ENCODE measurements around the gene RABGAP1L. TPM values are rescaled to one million over a fixed set of nuclear protein-coding genes. Genes with fewer than 3 reads are reported as not detected.

Gene RABGAP1L
- total RNA-seq, 2 donors from 2014 or later: 51.4 to 124 TPM

DNA sequence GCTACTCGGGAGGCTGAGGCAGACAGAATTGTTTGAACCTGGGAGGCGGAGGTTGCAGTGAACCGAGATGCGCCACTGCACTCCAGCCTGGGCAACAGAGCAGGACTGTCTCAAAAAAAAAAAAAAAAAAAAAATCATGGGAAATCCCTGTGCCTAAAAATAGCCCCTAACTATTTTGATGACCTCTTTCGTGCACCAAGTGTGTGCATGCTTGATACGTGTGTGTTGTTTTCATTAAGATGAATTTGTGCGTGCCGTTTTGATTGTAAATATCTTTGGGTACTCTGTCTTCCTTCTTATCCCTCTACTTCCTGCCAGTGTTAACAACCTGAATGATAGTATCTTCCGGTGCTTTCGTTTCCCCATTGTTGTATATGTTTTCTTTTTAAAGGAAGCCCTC, 850.2 kb downstream of the RABGAP1L start:
- Histone ChIP-seq H3K4me1 (no peaks in the 10 kb centered on the region), H3K27ac (no peak overlapping the region), H3K9me3 (no peaks in the 10 kb centered on the region), H3K27me3 (no peaks in the 10 kb centered on the region), H3K36me3 (replicated peaks in 1 of 2; ENCODE audit: insufficient read depth in 1 of 2, low read depth in 2 of 2) (peaks cover 0 to 18% of the 10 kb centered on the region in 2 donors), H3K4me3 (no peak overlapping the region)
- DNase-seq: no peak
- TF ChIP-seq, protein P1, sequence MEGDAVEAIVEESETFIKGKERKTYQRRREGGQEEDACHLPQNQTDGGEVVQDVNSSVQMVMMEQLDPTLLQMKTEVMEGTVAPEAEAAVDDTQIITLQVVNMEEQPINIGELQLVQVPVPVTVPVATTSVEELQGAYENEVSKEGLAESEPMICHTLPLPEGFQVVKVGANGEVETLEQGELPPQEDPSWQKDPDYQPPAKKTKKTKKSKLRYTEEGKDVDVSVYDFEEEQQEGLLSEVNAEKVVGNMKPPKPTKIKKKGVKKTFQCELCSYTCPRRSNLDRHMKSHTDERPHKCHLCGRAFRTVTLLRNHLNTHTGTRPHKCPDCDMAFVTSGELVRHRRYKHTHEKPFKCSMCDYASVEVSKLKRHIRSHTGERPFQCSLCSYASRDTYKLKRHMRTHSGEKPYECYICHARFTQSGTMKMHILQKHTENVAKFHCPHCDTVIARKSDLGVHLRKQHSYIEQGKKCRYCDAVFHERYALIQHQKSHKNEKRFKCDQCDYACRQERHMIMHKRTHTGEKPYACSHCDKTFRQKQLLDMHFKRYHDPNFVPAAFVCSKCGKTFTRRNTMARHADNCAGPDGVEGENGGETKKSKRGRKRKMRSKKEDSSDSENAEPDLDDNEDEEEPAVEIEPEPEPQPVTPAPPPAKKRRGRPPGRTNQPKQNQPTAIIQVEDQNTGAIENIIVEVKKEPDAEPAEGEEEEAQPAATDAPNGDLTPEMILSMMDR (IDR thresholded peaks at IDR 0.05): no peak
- TF ChIP-seq POLR2A (IDR thresholded peaks at IDR 0.05): no peak
- 83 to 93% methylated on average over 10 of the region's 10 CpGs for WGBS, 2 donors
- intact Hi-C loops (cut with DNase I): no loop called here
- no peak for ATAC-seq

DNA sequence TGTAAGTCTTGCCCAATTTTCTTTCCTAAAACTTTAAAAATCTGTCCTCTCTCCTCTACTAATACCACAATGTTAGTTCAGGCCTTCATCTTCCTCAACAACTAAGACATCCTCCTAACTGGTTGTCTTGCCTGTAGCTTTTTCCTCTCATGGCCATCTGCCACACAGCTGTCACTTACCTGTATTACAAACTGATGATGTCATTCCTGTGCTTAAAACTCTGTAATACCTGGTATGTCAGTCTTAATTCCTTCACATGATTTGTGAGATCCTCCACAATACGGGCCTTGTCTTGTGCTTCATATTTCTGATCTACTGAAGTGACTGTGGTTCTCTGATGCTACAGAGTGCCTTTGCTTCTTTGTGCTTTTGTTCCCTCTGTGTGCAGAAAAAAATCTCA, 854.1 kb downstream of the RABGAP1L start:
- intact Hi-C loops (cut with DNase I): no loop called here
- no peak overlapping the region for H3K27ac ChIP-seq
- H3K4me1 ChIP-seq: no peaks in the 10 kb centered on the region
- H3K4me3 ChIP-seq: no peak overlapping the region
- H3K36me3 ChIP-seq (replicated peaks in 1 of 2; ENCODE audit: insufficient read depth in 1 of 2, low read depth in 2 of 2): peaks cover 0 to 41% of the 10 kb centered on the region in 2 donors
- no peaks in the 10 kb centered on the region for H3K27me3 ChIP-seq
- no peak for DNase-seq
- TF ChIP-seq POLR2A (IDR thresholded peaks at IDR 0.05): no peak
- TF ChIP-seq, protein P1 (IDR thresholded peaks at IDR 0.05): no peak
- no peak for ATAC-seq
- WGBS, 2 donors: 70 to 88% methylated on average over 1 of the region's 1 CpG
- no peaks in the 10 kb centered on the region for H3K9me3 ChIP-seq

DNA sequence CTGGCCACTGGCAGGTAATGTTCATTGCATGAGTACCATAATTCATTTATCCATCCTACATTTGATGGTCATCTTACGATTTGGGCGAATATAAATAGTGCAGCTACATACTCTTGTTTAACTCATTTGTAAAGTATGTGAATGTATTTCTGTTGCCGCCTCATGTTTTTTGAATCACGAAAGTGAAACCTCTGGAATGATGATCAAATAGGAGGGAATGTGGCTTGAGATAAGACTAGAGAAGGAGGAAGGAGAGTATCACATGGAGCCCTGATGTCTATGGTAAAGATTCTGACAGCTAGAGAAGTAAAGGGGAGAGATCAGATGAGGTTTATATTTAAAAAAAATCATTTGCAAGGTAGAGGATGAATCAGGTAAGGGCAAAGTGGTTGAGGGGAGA, 855.9 kb downstream of the RABGAP1L start:
- DNase-seq (no peak), ATAC-seq (no peak)
- TF ChIP-seq, protein P1 (IDR thresholded peaks at IDR 0.05): no peak
- no peak for TF ChIP-seq POLR2A (IDR thresholded peaks at IDR 0.05)
- intact Hi-C loops (cut with DNase I): no loop called here
- Histone ChIP-seq H3K4me1 (no peaks in the 10 kb centered on the region), H3K36me3 (replicated peaks in 1 of 2; ENCODE audit: insufficient read depth in 1 of 2, low read depth in 2 of 2) (peaks cover 0 to 42% of the 10 kb centered on the region in 2 donors), H3K27ac (no peak overlapping the region), H3K4me3 (no peak overlapping the region), H3K27me3 (no peaks in the 10 kb centered on the region), H3K9me3 (no peaks in the 10 kb centered on the region)
- 90 to 92% methylated on average over 4 of the region's 4 CpGs for WGBS, 2 donors

DNA sequence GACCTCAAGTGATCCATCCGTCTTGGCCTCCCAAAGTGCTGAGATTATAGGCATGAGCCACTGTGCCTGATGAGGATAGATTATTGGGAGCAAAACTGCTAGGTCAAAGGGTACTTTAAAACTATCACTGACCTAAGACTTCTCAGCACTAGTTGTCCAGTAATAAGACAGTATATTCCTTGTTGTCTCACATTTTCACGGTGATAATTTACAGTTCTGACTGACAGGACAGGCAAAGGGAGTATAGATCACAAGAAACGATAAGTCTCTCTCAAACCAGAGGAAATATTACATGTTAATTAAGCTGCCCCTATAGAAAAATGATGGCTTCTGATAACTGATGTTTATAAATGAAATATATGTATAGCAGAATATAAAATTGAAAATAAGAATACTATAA, 860.2 kb downstream of the RABGAP1L start:
- H3K9me3 ChIP-seq: no peaks in the 10 kb centered on the region
- TF ChIP-seq POLR2A (IDR thresholded peaks at IDR 0.05): no peak
- TF ChIP-seq, protein P1 (IDR thresholded peaks at IDR 0.05): no peak
- peaks cover 0 to 26% of the 10 kb centered on the region in 2 donors for H3K36me3 ChIP-seq (replicated peaks in 1 of 2; ENCODE audit: insufficient read depth in 1 of 2, low read depth in 2 of 2)
- H3K27ac ChIP-seq: no peak overlapping the region
- 76 to 87% methylated on average over 3 of the region's 3 CpGs for WGBS, 2 donors
- ATAC-seq: no peak
- H3K4me1 ChIP-seq: peaks cover 12% of the 10 kb centered on the region
- DNase-seq: no peak
- no peak overlapping the region for H3K4me3 ChIP-seq
- no peaks in the 10 kb centered on the region for H3K27me3 ChIP-seq
- intact Hi-C loops (cut with DNase I): no loop called here

All from body of pancreas (tissue), 4 donors.